H9 (cell line): ENCODE measurements around the gene ETFB. TPM values are rescaled to one million over a fixed set of nuclear protein-coding genes. Genes with fewer than 3 reads are reported as not detected.

ENCODE experiments used
- DNase-seq: peaks from one replicate; pipeline ENCODE4 v3.0.0-alpha.2; 2017
- H2AFZ ChIP-seq: one replicate; pipeline ENCODE4 v1.6.1; 2013; ENCODE audit warnings: mild to moderate bottlenecking, low read length, control low read depth, moderate library complexity
- H2AK5ac ChIP-seq: 2 replicates; pipeline ENCODE4 v1.6.1; 2013; ENCODE audit warnings: low read length, control low read depth, mixed read lengths; ENCODE audit not compliant: insufficient read length
- H2BK120ac ChIP-seq: one replicate; pipeline ENCODE4 v1.6.1; 2013; ENCODE audit warnings: low read depth, mild to moderate bottlenecking, low read length, control low read depth, inconsistent platforms; ENCODE audit not compliant: poor library complexity, severe bottlenecking
- H2BK12ac ChIP-seq: 2 replicates; pipeline ENCODE4 v1.6.1; 2013; ENCODE audit warnings: low read length, control low read depth, mixed read lengths, low read depth; ENCODE audit not compliant: insufficient read length
- H2BK15ac ChIP-seq: 2 replicates; pipeline ENCODE4 v1.6.1; 2013; ENCODE audit warnings: low read depth, low read length, control low read depth
- H2BK20ac ChIP-seq: one replicate; pipeline ENCODE4 v1.6.1; 2013; ENCODE audit warnings: low read depth, mild to moderate bottlenecking, low read length, control low read depth, inconsistent platforms; ENCODE audit not compliant: poor library complexity, severe bottlenecking
- H2BK5ac ChIP-seq: 2 replicates; pipeline ENCODE4 v1.6.1; 2013; ENCODE audit warnings: low read length, control low read depth, mixed read lengths; ENCODE audit not compliant: insufficient read length
- H3K14ac ChIP-seq: 2 replicates; pipeline ENCODE4 v1.6.1; 2013; ENCODE audit warnings: low read length, control low read depth; ENCODE audit not compliant: insufficient read depth
- H3K18ac ChIP-seq: 2 replicates; pipeline ENCODE4 v1.6.1; 2013; ENCODE audit warnings: low read depth, mild to moderate bottlenecking, mixed read lengths, low read length, control low read depth; ENCODE audit not compliant: insufficient read length
- H3K23ac ChIP-seq: 2 replicates; pipeline ENCODE4 v1.6.1; 2013; ENCODE audit warnings: low read length, control low read depth, mixed read lengths, low read depth; ENCODE audit not compliant: insufficient read length
- H3K23me2 ChIP-seq: 2 replicates; pipeline ENCODE4 v1.6.1; 2013; ENCODE audit warnings: low read depth, mild to moderate bottlenecking, mixed read lengths, low read length, control low read depth; ENCODE audit not compliant: insufficient read length, poor library complexity, severe bottlenecking
- H3K27ac ChIP-seq: 2 replicates; pipeline ENCODE4 v1.5.1; 2013; ENCODE audit warnings: low read length, control low read depth, mixed read lengths, low read depth; ENCODE audit not compliant: insufficient read length
- H3K27me3 ChIP-seq: 2 replicates; pipeline ENCODE4 v1.6.1; 2013; ENCODE audit warnings: low read length, control low read depth, inconsistent platforms; ENCODE audit not compliant: insufficient read depth
- H3K4ac ChIP-seq: 2 replicates; pipeline ENCODE4 v1.6.1; 2013; ENCODE audit warnings: low read depth, mild to moderate bottlenecking, control low read depth, inconsistent platforms, low read length, moderate library complexity
- H3K4me1 ChIP-seq: 2 replicates; pipeline ENCODE4 v1.6.1; 2013; ENCODE audit warnings: low read length, control low read depth, inconsistent platforms; ENCODE audit not compliant: insufficient read depth
- H3K4me2 ChIP-seq: 2 replicates; pipeline ENCODE4 v1.6.1; 2013; ENCODE audit warnings: low read length, control low read depth, mixed read lengths; ENCODE audit not compliant: insufficient read length, insufficient read depth
- H3K56ac ChIP-seq: 2 replicates; pipeline ENCODE4 v1.6.1; 2013; ENCODE audit warnings: low read depth, mild to moderate bottlenecking, mixed read lengths, low read length, control low read depth; ENCODE audit not compliant: insufficient read length
- H3K79me1 ChIP-seq: 2 replicates; pipeline ENCODE4 v1.6.1; 2013; ENCODE audit warnings: low read depth, mild to moderate bottlenecking, moderate library complexity, low read length, control low read depth, inconsistent platforms; ENCODE audit not compliant: insufficient read depth, poor library complexity, severe bottlenecking
- H3K79me2 ChIP-seq: 2 replicates; pipeline ENCODE4 v1.6.1; 2013; ENCODE audit warnings: low read length, control low read depth, inconsistent platforms; ENCODE audit not compliant: insufficient read depth
- H3K9ac ChIP-seq: 2 replicates; pipeline ENCODE4 v1.6.1; 2013; ENCODE audit warnings: low read length, control low read depth, mixed read lengths; ENCODE audit not compliant: insufficient read length; ENCODE audit errors: extremely low read depth
- H3K9me3 ChIP-seq: one replicate; pipeline ENCODE4 v1.6.1; 2013; ENCODE audit warnings: low read depth, low read length, inconsistent platforms; ENCODE audit not compliant: control insufficient read depth
- H3T11ph ChIP-seq: one replicate; pipeline ENCODE4 v1.6.1; 2013; ENCODE audit warnings: mild to moderate bottlenecking, low read length, control low read depth, inconsistent platforms
- H4K20me1 ChIP-seq: one replicate; pipeline ENCODE4 v1.6.1; 2013; ENCODE audit not compliant: control insufficient read depth, insufficient read length, insufficient read depth
- H4K5ac ChIP-seq: 2 replicates; pipeline ENCODE4 v1.6.1; 2013; ENCODE audit warnings: low read depth, mild to moderate bottlenecking, mixed read lengths, low read length, control low read depth; ENCODE audit not compliant: insufficient read length
- H4K8ac ChIP-seq: replicated peaks from 2 replicates; pipeline ENCODE4 v1.6.1; 2013; ENCODE audit warnings: low read length, control low read depth, mixed read lengths, low read depth; ENCODE audit not compliant: insufficient read length
- H4K91ac ChIP-seq: 2 replicates; pipeline ENCODE4 v1.6.1; 2013; ENCODE audit warnings: low read depth, mild to moderate bottlenecking, moderate library complexity, mixed read lengths, low read length, control low read depth; ENCODE audit not compliant: insufficient read length
- H3K27ac Mint-ChIP-seq, 3 experiments: 2 replicates in 2 of 3; 3 replicates in 1 of 3; pipeline ENCODE4 v1.8.0; 2020 to 2021; ENCODE audit warnings: mixed read lengths in 3 of 3, mild to moderate bottlenecking in 1 of 3, moderate library complexity in 1 of 3
- H3K27me3 Mint-ChIP-seq: 2 replicates; pipeline ENCODE4 v1.8.0; 2021; ENCODE audit warnings: low read depth, mild to moderate bottlenecking, moderate library complexity, mixed read lengths
- H3K36me3 Mint-ChIP-seq, 3 experiments: 2 replicates in 2 of 3; 3 replicates in 1 of 3; pipeline ENCODE4 v1.8.0; 2020 to 2021; ENCODE audit warnings: low read depth in 3 of 3, mixed read lengths in 3 of 3; ENCODE audit not compliant: insufficient read depth in 1 of 3
- H3K4me1 Mint-ChIP-seq, 2 experiments: 2 replicates each; pipeline ENCODE4 v1.8.0; 2020; ENCODE audit warnings: mixed read lengths in 2 of 2
- H3K4me3 Mint-ChIP-seq, 2 experiments: 2 replicates in 1 of 2; 3 replicates in 1 of 2; pipeline ENCODE4 v1.8.0; 2020 to 2021; ENCODE audit warnings: mild to moderate bottlenecking in 2 of 2, mixed read lengths in 2 of 2, moderate library complexity in 1 of 2
- H3K9me3 Mint-ChIP-seq, 2 experiments: 2 replicates in 1 of 2; 3 replicates in 1 of 2; pipeline ENCODE4 v1.8.0; 2020; ENCODE audit warnings: mild to moderate bottlenecking in 2 of 2, mixed read lengths in 2 of 2, moderate library complexity in 1 of 2
- WGBS: extraction: QIAGEN DNeasy Blood & Tissue Kit; methylation state at CpG from one replicate; pipeline ENCODE4 v1.1.7; 2013; ENCODE audit warnings: missing lambda C conversion rate, low lambda C conversion rate, mixed read lengths; ENCODE audit not compliant: insufficient read length; ENCODE audit errors: extremely low coverage; 5-methylcytosine and 5-hydroxymethylcytosine counted together
- total RNA-seq: library from RNA; stranded (reverse); gene quantifications from 2 replicates; pipeline ENCODE4 v1.2.1, GENCODE V29; 2021
- TF ChIP-seq, protein P1 (sequence below): fragments of 200-600 bp; sonication (generic); conservative IDR thresholded peaks from 3 replicates; pipeline ENCODE4 v1.8.0; 2021; ENCODE audit warnings: antibody characterized with exemption, mild to moderate bottlenecking

Gene ETFB
- total RNA-seq, 1 experiment from 2014 or later, result 49.4 TPM

DNA sequence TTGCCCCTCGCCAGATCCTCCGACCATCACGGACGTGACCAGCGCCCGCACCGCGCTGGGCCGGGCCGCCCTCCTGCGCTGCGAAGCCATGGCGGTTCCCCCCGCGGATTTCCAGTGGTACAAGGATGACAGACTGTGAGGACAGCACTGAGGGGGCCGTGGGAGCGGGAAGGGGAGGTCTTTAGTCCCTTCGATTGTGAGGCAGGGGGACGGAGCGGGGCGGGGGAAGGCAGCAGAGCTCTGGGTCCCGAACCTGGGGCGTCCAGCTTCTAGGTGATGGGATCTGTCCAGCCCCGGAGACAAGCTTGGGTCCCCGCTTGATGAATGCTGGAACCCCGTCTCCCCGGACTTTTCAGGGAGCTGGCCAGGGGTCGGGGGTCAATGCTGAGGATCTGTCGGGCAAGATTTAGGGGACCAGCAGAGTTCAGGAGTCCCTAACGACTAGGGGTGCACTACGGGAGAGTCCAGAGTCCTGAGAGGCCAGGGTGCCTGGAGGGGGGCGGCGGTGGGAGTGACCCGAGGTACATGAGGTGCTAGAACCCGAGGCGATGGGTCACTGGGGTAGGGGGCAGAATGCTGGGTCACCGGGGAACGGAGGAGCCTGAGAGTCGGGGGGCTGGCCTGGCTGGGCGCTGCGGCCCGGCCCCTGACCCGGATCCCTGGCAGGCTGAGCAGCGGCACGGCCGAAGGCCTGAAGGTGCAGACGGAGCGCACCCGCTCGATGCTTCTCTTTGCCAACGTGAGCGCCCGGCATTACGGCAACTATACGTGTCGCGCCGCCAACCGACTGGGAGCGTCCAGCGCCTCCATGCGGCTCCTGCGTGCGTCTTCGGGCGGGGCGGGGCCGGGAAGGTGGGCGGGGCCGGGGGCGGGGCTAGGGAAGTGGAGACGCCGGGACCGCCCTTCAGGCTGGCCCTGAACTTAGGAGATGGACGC, 38.9 kb downstream of the ETFB start:
- H3K23me2 ChIP-seq, result peaks cover 8% of the 10 kb centered on the region
- H4K5ac ChIP-seq, result no peak overlapping the region
- H3K27me3 ChIP-seq, result no peaks in the 10 kb centered on the region
- H3K56ac ChIP-seq, result no peak overlapping the region
- H3K27ac Mint-ChIP-seq, result peak overlapping the region; percentile 41 to 95 (median 81); a peak in 2 of 7 replicates
- peak overlapping the region; percentile 58 for H3K4me2 ChIP-seq
- H3T11ph ChIP-seq, result no peak overlapping the region
- no peak overlapping the region for H2BK15ac ChIP-seq
- peak overlapping the region; percentile 66 for H3K18ac ChIP-seq
- H3K9me3 Mint-ChIP-seq, result 0 out of 5 replicates have a peak, but pooled peaks cover 0 to 4% of the 10 kb centered on the region in 2 experiments
- H2BK5ac ChIP-seq, result no peak overlapping the region
- whole genome bisulfite sequencing, result no CpG with 5 or more reads among the region's 75 CpGs
- no peak overlapping the region for H3K4ac ChIP-seq
- no peak overlapping the region for H2AK5ac ChIP-seq
- no peaks in the 10 kb centered on the region for H3K79me1 ChIP-seq
- no peak overlapping the region for H4K91ac ChIP-seq
- H3K14ac ChIP-seq, result 0 out of 2 replicates have a peak overlapping the region, but pooled peaks have one; percentile 79
- no peak overlapping the region for H2BK20ac ChIP-seq
- peaks cover 5% of the 10 kb centered on the region for H3K27me3 Mint-ChIP-seq
- H4K8ac ChIP-seq, result no peak overlapping the region
- H3K9ac ChIP-seq, result no peak overlapping the region
- H2AFZ ChIP-seq, result no peak overlapping the region
- peaks cover 30 to 46% (median 35%) of the 10 kb centered on the region in 3 experiments for H3K36me3 Mint-ChIP-seq
- peaks cover 4 to 13% of the 10 kb centered on the region in 2 experiments for H3K4me1 Mint-ChIP-seq
- no peak overlapping the region for H2BK12ac ChIP-seq
- H2BK120ac ChIP-seq, result no peak overlapping the region
- H3K4me3 Mint-ChIP-seq, result peak overlapping the region; percentile 55 to 71; a peak in 4 of 5 replicates
- no peak overlapping the region for H3K27ac ChIP-seq
- H3K4me1 ChIP-seq, result no peaks in the 10 kb centered on the region
- H3K23ac ChIP-seq, result no peak overlapping the region
- peaks cover 5% of the 10 kb centered on the region for H3K9me3 ChIP-seq
- TF ChIP-seq, protein P1, sequence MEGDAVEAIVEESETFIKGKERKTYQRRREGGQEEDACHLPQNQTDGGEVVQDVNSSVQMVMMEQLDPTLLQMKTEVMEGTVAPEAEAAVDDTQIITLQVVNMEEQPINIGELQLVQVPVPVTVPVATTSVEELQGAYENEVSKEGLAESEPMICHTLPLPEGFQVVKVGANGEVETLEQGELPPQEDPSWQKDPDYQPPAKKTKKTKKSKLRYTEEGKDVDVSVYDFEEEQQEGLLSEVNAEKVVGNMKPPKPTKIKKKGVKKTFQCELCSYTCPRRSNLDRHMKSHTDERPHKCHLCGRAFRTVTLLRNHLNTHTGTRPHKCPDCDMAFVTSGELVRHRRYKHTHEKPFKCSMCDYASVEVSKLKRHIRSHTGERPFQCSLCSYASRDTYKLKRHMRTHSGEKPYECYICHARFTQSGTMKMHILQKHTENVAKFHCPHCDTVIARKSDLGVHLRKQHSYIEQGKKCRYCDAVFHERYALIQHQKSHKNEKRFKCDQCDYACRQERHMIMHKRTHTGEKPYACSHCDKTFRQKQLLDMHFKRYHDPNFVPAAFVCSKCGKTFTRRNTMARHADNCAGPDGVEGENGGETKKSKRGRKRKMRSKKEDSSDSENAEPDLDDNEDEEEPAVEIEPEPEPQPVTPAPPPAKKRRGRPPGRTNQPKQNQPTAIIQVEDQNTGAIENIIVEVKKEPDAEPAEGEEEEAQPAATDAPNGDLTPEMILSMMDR, result peak; percentile 52
- DNase-seq, result peak; percentile 89
- H3K79me2 ChIP-seq, result no peaks in the 10 kb centered on the region
- H4K20me1 ChIP-seq, result no peaks in the 10 kb centered on the region
